Cerebellar cortex (tissue), 1 donor: ENCODE results near the gene SPIRE1.
"Not testable (repeated sequence)": the region's sequence is repeated elsewhere in the genome, so short reads cannot be mapped to it uniquely, and the experiment has no call there.

Source experiments
- DNase-seq: peaks from one replicate; pipeline ENCODE4 v3.0.0-alpha.2; 2015; ENCODE audit warnings: low spot score

SPIRE1 gene

DNA sequence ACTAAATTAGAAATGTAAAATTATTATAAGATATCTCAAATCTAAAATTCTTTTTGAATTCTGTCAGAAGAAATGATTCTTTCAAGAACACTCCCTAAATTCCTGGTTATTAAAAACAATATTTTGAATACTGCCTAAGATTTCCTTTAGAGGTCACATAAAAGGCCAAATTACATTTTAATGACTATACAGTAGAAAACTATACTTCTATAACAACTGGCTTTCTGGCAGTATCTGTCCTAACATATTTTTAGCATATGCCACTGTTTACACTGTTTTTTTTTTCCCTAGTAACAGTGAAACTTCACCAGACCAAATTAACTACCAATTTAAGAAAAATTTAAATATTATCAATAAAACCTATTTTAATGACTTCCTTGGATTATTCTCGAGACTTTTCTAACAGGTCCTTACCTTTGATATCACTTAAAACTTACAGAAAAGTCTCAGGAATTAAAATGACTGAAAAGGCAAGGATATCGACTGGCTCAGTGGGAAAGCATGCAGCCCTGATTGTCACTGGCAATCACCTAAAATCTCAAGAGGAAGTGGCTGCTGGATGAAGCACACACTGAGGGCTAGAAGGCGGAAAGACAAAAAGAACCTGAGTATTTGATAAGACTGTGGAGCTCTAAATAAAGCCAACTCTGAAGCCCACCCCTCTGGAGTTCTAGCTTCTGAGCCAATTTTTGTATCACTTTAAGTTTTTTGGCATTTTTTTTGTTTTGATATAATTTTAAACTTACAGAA lies 59.6 kb downstream of the SPIRE1 start:
- no peak for DNase-seq

DNA sequence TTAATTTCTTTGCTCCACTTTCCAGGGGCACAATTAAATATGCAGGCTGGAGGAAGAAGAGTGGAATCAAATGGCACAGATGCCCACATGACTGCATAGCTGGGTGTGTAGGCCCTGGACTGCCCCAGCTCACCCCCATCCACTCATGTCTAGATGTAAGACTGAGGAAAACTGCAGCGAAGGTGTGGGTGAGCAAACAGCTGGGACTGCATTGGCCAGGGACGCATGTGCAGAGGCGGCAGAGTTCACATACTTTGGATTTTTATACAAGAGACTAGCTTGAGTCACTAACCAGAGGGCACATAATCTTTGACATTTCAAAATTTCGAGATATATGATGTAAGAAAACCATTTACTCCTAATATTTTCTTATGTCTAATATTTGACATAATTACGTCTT lies 60.1 kb downstream of the SPIRE1 start:
- no peak for DNase-seq

DNA sequence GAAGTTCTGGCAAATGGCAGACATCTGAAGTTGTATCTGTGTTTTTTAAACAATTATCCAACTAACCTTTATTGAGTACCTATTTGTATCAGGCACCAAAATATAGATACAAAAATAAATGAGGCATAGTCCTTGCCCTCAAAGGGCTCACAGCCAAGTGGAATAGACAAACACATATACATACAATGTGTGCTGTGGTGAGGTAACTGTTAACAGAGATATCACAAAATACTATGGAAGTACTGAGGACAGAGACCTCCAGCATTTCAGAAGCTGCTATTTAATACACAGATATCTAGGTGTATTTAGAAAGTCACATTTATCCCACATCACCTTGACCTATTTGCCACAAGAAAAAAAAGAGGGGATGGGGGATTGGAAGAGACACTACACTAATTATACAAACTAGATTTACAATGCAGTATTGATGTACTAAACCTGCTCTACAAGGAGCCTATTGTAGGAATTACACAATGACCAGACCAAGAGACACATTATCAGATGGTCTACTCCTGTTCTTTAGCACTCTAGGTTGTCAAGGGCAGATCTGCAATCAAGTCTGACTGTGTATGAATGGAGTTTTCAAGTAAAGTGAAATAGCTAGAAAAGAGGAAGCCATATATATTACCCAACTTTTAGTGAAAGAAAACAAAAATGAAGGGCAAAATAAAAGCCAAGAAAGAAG lies 62.2 kb downstream of the SPIRE1 start:
- no peak for DNase-seq

DNA sequence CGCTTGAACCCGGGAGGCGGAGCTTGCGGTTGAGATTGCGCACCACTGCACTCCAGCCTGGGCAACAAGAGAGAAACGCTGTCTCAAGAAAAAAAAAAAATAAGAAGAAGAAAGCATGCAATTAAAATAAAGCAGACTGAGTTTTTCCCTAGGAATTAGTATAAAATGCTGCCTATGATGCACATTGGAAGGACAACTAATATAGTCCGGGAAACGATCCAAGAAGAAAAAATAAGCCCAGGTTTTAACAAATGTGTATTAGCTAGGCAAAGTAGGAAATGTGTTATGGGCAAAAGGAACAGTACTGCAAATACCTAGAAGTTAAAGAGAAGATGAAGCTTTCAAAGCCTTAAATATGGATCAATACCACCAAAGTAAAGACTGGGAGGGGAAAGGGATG lies 64.0 kb downstream of the SPIRE1 start:
- DNase-seq = no peak

DNA sequence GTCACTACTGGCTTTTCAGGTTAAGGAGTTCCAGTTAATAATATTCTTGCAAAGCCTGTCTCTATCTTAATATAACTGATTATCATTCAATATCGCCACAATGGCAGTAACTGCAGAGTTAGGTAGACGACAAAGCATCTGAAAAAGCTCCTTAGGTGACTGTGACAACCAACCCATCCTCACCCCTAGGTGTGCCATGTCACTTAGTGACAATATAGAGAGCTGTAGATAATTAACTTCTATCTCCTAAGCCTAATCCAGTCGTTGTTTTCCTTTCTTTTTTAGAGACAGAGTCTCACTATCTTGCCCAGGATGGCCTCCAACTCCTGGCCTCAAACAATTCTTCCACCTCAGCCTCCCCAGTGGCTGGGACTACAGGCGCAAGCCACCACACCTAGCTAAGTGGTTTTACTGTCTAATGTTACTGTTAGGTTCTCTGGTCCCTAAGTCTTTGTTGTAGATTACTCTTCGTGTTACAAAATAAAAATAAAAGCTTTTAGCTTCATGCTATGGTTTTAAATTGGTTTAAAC lies 65.2 kb downstream of the SPIRE1 start:
- DNase-seq = no peak

- no peak for DNase-seq
Observed at GRCh38 chr18:12589448-12589847, 68.5 kb downstream of the SPIRE1 start.

DNA sequence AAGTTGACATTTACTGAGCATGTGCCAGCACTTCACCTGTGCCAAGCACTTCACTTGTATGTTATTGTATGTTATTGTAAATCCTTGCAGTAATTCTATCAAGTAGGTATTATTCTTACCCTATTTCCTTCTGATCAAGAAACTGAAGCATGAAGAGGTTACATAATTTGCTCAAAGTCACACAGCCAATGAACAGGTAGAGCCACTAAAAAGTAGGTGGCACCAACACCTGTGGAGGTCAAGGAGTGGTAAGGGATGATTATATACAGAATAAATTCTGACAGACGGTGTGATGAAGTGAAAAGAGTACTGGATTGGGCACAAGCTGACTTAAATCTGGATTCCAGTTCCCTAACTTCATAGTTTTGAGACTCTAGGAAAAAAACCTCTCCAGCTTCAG lies 71.0 kb downstream of the SPIRE1 start:
- DNase-seq = no peak

GRCh38 chr18:12585218-12585617 lies 72.7 kb downstream of the SPIRE1 start:
- DNase-seq = no peak

GRCh38 chr18:12580630-12581342 lies 77.1 kb downstream of the SPIRE1 start:
- no peak for DNase-seq

- DNase-seq = no peak
Observed at GRCh38 chr18:12579775-12580174, 78.1 kb downstream of the SPIRE1 start.

DNA sequence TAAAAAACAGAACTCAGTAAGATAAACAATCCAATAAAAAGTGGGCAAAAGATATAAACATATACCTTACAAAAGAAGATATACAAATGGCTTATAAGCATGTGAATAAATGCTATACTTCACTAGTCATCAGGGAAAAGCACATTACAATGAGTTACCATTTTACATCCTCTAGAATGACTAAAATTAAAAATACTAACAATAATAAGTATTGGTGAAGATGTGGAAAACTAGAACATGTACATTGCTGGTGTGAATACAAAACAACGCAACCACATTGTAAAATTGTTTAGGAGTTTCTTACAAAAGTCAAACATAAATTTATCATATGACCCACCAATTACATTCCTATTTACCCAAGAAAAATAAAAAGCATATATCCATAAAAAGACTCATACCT lies 80.1 kb downstream of the SPIRE1 start:
- DNase-seq = no peak

DNA sequence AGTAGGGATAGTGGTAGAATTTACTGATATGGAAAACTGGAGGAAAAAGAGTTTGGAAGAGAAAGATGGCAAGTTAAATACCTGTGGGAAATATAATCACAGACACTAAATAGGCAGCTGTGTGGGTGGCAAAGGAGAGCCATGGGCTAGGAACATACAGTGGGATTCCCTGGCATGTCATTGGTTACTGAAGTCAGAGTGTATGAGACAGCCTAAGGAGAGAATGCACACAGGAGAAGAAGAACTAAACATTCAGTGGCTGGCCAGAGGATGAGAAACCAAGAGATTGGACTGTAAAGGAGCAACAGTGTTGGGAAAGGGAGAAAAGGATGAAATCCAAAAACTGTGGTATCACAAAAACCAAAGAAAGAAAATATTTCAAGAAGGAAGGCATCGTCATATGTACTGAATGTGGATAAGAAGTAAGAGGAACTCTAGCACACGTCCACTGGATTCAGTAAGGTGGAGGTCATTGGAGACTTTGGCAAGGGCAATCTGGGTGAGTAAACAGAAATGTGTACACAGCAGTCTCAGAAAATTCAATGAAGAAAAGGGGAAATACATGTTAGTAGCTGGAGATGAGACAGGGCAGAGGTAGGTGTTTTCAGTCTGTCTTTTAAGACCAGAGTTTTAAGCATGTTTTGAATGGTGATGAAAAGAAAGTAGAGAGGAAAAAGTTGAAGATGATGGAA lies 83.3 kb downstream of the SPIRE1 start:
- no peak for DNase-seq

- no peak for DNase-seq
Observed at GRCh38 chr18:12571630-12572029, 86.3 kb downstream of the SPIRE1 start.

DNA sequence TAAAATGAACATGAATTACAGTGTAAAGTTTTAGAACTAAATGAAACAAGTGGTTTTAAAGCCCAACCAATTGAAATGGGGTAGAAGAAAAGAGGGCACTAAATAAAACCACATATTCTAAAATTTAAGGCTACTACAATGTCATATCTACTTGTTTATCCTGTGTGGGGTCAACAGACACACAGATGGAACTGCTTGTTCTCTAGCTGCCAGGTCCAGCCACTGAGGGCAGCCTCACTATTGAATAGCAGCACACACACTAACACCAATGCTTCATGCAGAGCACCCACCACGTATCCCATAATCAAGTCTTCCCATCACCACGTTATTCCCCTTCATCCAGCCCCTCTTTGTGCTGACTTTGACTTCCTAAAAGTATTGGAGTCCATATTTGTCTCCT lies 88.1 kb downstream of the SPIRE1 start:
- no peak for DNase-seq

DNA sequence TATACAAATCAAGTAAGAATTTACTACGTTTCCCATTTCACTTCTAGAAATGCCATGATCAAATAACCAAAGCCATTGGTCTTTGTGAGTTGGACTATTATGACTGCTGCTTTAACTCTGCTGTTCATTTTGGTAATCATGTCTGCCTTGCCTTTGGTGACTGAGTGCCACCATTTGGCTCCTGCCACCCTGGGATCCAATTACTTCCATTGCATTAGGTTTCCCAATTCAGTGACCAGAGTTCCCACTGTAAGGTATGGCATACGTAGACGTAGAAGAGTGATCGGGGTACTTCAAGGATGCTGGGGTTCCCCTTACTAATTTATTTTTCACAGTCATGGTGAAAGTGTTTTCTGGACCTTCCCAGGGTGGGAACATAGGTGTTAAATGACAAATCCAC lies 90.1 kb downstream of the SPIRE1 start:
- DNase-seq = no peak

GRCh38 chr18:12564861-12565260 lies 93.0 kb downstream of the SPIRE1 start:
- DNase-seq = no peak

GRCh38 chr18:12564378-12564777 lies 93.5 kb downstream of the SPIRE1 start:
- DNase-seq = no peak

DNA sequence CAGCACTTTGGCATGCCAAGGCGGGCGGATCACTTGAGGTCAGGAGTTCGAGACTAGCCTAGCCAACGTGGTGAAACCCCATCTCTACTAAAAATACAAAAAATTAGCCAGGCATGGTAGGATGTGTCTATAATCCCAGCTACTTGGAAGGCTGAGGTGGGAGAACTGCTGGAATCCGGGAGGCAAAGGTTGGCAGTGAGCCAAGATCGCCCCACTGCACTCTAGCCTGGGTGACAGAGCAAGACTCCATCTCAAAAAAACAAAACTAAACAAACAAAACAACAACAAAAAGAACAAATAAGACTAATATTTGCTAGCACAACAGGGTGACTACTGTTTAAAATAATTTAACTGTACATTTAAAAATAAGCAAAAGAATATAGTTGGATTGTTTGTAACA lies 97.3 kb downstream of the SPIRE1 start:
- not testable (repeated sequence) for DNase-seq

DNA sequence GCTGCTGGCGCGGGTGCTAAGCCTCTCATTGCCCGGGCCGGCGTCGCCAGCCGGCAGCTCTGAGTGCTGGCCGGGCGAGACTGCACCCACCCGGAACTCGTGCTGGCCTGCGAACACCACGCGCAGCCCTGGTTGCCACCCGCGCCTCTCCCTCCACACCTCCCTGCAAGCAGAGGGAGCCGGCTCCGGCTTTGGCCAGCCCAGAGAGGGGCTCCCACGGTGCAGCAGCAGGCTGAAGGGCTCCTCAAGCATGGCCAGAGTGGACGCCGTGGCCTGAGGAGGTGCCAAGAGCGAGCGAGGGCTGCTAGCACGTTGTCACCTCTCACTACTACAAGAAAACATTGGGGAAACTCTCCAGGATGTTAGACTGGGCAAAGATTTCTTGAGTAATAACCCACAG lies 98.6 kb downstream of the SPIRE1 start:
- DNase-seq = no peak

DNA sequence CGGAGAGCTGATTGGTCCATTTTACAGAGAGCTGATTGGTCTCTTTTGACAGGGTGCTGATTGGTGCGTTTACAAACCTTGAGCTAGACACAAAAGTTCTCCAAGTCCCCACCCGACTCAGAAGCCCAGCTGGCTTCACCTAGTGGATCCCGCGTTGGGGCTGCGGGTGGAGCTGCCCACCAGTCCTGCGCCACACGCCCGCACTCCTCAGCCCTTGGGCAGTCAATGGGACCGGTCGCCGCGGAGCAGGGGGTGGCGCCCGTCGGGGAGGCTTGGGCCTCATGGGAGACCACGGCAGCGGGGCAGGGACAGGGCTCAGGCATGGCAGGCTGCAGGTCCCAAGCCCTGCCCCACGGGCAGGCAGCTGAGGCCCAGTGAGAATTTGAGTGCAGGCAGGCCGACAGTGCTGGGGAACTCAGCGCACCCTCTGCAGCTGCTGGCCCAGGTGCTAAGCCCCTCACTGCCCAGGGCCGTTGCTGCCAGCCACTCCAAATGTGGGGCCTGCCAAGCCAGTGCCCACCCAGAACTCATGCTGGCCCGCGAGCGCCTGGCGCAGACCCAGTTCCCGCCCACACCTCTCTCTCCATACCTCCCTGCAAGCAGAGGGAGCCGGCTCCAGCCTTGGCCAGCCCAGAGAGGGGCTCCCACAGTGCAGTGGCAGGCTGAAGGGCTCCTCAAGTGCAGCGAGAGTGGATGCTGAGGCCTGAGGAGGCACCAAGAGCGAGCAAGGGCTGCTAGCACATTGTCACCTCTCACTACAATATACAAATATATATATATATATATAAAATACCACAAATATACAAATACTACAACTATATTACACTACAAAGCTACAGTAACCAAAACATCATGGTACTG lies 100.7 kb downstream of the SPIRE1 start:
- DNase-seq = no peak

DNA sequence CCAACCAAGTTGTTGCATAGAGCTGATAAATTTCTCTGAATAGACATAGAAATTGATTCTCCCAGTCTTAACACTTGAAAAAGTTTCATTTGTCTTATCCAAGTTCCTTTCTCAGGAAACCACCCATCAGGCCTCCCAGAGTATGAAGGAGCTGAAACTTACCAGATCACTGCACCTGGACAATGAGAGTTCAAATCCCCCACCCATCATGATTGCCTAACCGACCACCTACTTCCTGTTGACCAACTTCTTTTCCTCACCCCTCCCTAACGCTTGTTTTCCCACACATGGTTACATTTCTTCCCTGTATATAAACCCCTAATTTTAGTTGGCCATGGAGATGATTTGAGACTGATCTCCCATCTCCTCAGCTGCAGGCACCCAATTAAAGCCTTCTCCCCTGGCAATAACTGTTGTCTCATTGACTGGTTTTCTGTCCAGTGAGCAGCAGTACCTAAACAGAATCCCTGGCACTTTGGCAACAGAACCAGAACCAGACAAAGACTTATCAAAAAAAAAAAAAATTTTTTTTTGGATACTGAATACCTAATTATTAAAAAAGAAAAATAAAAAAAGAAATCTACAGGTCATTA lies 103.0 kb downstream of the SPIRE1 start:
- no peak for DNase-seq
